ENCODE results near the gene SIPA1L3. TPM values are rescaled to one million over a fixed set of nuclear protein-coding genes. Genes with fewer than 3 reads are reported as not detected.

Gene SIPA1L3
- total and polyA plus RNA-seq, 2 of the 13 experiments (the other 11 are each of a cell fraction or from before 2014, with no cell fraction given) = 5.5 to 7.7 TPM

GRCh38 chr19:38224014-38224862 lies 317.2 kb downstream of the SIPA1L3 start, which contains the start of gene DPF1 (continued):
- TF ChIP-seq ZNF574 (CRISPR knock-in tag; IDR thresholded peaks at IDR 0.05) = peak; percentile 90
- TF ChIP-seq RFXAP (CRISPR knock-in tag; IDR thresholded peaks at IDR 0.05; ENCODE audit: borderline replicate concordance) = no peak
- peak; percentile 52; the same call in 1 of the 2 replicates for TF ChIP-seq PHF21A (CRISPR knock-in tag; IDR thresholded peaks at IDR 0.05)
- TF ChIP-seq KDM2A (CRISPR knock-in tag; IDR thresholded peaks at IDR 0.05; ENCODE audit: borderline replicate concordance, low read depth) = peak; percentile 42
- TF ChIP-seq TRIM22 (IDR thresholded peaks at IDR 0.05) = no peak
- TF ChIP-seq ZBTB25 (CRISPR knock-in tag; IDR thresholded peaks at IDR 0.05) = peak; percentile 32; the same call in 1 of the 2 replicates
- peak; percentile 89 for TF ChIP-seq GABPB1 (CRISPR knock-in tag; IDR thresholded peaks at IDR 0.05)
- peak; percentile 74 for TF ChIP-seq SPEN (CRISPR knock-in tag; IDR thresholded peaks at IDR 0.05; ENCODE audit: low read depth)
- no peak for TF ChIP-seq RCOR2 (CRISPR knock-in tag; IDR thresholded peaks at IDR 0.05)
- TF ChIP-seq HINFP (CRISPR knock-in tag; IDR thresholded peaks at IDR 0.05; ENCODE audit: low read depth) = 0 out of 2 replicates have a peak, but pooled peaks have one; percentile 51
- peak; percentile 36; the same call in 1 of the 2 replicates for TF ChIP-seq THAP9 (CRISPR knock-in tag; IDR thresholded peaks at IDR 0.05; ENCODE audit: borderline replicate concordance)
- peak; percentile 73 for TF ChIP-seq CHD2 (IDR thresholded peaks at IDR 0.05; ENCODE audit: low read depth, low read length)
- TF ChIP-seq ZUFSP (CRISPR knock-in tag; IDR thresholded peaks at IDR 0.05; ENCODE audit: borderline replicate concordance) = no peak
- TF ChIP-seq ZFY (CRISPR knock-in tag; IDR thresholded peaks at IDR 0.05) = peak; percentile 38; the same call in 1 of the 2 replicates
- TF ChIP-seq FOXC1 (CRISPR knock-in tag; IDR thresholded peaks at IDR 0.05; ENCODE audit: borderline replicate concordance) = 0 out of 2 replicates have a peak, but pooled peaks have one; percentile 53
